Transverse colon (tissue), 3 donors: ENCODE data around the gene TMEM202.

ENCODE experiments used
- CTCF ChIP-seq, 5 experiments: fragments of 200-600 bp in 3 of 5; fragments of 450-650 bp in 2 of 5; sonication (generic) in 3 of 5; IDR thresholded peaks; 1 replicate in 2 of 5; 2 replicates in 3 of 5; pipeline ENCODE4 v1.5.1; 2016 to 2017; ENCODE audit warnings: antibody characterized with exemption in 5 of 5, inconsistent platforms in 3 of 5, mild to moderate bottlenecking in 2 of 5, moderate library complexity in 1 of 5
- EP300 ChIP-seq: sonication (generic); formaldehyde crosslinking; IDR thresholded peaks from one replicate; pipeline ENCODE4 v1.6.1; 2017; ENCODE audit warnings: antibody characterized with exemption, low read depth
- POLR2A ChIP-seq: fragments of 450-650 bp; IDR thresholded peaks from one replicate; pipeline ENCODE4 v1.6.1; 2016; ENCODE audit warnings: antibody characterized with exemption, mild to moderate bottlenecking, moderate library complexity

- TF ChIP-seq CTCF (IDR thresholded peaks at IDR 0.05) (no peak), POLR2A (no peak), EP300 (no peak)
Measured at GRCh38 chr15:72369964-72370363, 28.1 kb upstream of the TMEM202 start.
